Omental fat pad (tissue), 4 donors: ENCODE results near the gene ARHGAP40. TPM values are rescaled to one million over a fixed set of nuclear protein-coding genes. Genes with fewer than 3 reads are reported as not detected.

Experiments used
- ATAC-seq: fragments of 150-250 bp; one replicate; pipeline ENCODE4 v1.9.1; 2016; ENCODE audit warnings: mild to moderate bottlenecking, moderate library complexity; ENCODE audit not compliant: low FRiP score
- DNase-seq: peaks from one replicate; pipeline ENCODE4 v3.0.0-alpha.2; 2019; ENCODE audit warnings: low spot score
- CTCF ChIP-seq, 3 donors: fragments of 450-650 bp; IDR thresholded peaks; one replicate each; pipeline ENCODE4 v1.5.1; 2016 to 2017; ENCODE audit warnings: antibody characterized with exemption in 3 of 3, mild to moderate bottlenecking in 3 of 3, moderate library complexity in 2 of 3
- total RNA-seq, 4 donors: library from RNA; depleted of rRNA; stranded (reverse); fragments of >200 nt; gene quantifications; one replicate each; pipeline ENCODE4 v1.1.0, GENCODE V29; 2016

Gene ARHGAP40
- total RNA-seq, 4 donors from 2014 or later: not detected

GRCh38 chr20:38628580-38629470 lies 27.2 kb downstream of the ARHGAP40 start:
- DNase-seq (no peak), ATAC-seq (no peak)

GRCh38 chr20:38629979-38630378 lies 28.4 kb downstream of the ARHGAP40 start:
- TF ChIP-seq CTCF (IDR thresholded peaks at IDR 0.05): no peak
- no peak for ATAC-seq
- no peak for DNase-seq

More at GRCh38 chr20:38628580-38629470, 27.2 kb downstream of the ARHGAP40 start:
- no peak for TF ChIP-seq CTCF (IDR thresholded peaks at IDR 0.05)

GRCh38 chr20:38630727-38631126 lies 29.1 kb downstream of the ARHGAP40 start:
- DNase-seq (no peak), ATAC-seq (no peak)
- no peak for TF ChIP-seq CTCF (IDR thresholded peaks at IDR 0.05)

- DNase-seq: no peak
- no peak for TF ChIP-seq CTCF (IDR thresholded peaks at IDR 0.05)
- ATAC-seq: peak; percentile 68
Observed at GRCh38 chr20:38631155-38632022, 29.8 kb downstream of the ARHGAP40 start.

GRCh38 chr20:38633577-38634093 lies 32.0 kb downstream of the ARHGAP40 start:
- ATAC-seq (no peak), DNase-seq (no peak)
- peak in 1 of 3 donors; percentile 40 for TF ChIP-seq CTCF (IDR thresholded peaks at IDR 0.05)

GRCh38 chr20:38635721-38636288 lies 34.2 kb downstream of the ARHGAP40 start:
- ATAC-seq: no peak
- no peak for DNase-seq
- no peak for TF ChIP-seq CTCF (IDR thresholded peaks at IDR 0.05)
